C4-2B (cell line): ENCODE data around the gene RANBP3.

ENCODE experiments used
- H3K27ac ChIP-seq: fragments of 450-650 bp; 2 replicates; pipeline ENCODE4 v1.5.1; 2017
- ZFX ChIP-seq: fragments of 450-650 bp; IDR thresholded peaks from 2 replicates; pipeline ENCODE4 v1.6.1; 2017
- TF ChIP-seq, protein P1 (sequence below): fragments of 450-650 bp; conservative IDR thresholded peaks from 2 replicates; pipeline ENCODE4 v1.5.1; 2017; ENCODE audit warnings: mild to moderate bottlenecking

Gene RANBP3

DNA sequence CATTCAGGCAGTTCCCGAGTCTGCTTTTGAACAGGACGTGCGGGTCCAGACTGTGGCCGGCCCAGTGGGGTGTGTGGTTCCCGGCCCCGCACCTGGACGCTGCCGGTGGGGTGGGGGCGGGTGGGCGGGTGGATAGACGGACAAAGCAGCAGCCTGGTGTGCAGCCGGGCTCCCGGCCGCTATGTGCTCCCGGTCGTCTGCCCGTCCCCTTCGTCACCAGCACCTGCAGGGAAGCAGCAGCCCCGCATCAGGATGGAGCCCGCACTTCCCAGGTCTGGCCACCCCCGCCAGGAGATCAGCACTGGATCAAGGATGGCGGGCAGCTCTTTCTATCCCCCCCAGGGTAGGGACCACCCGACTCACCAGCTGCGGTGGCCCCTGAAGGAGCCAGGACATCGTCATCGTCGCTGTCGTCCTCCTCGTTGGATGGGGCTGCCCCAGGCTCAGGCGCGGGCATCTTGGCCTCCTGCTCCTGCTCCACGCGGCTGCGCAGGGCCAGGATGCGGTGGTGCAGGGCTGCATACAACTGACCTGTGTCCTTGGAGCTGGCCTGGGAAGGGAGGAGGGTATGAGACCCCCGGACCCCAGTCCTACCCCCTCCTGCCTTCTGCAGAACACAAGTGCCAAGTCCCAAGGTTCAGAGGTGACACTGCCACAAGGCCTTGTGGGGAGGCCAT lies 60.4 kb downstream of the RANBP3 start:
- no peak overlapping the region for H3K27ac ChIP-seq
- TF ChIP-seq ZFX, result no peak
- TF ChIP-seq, protein P1, sequence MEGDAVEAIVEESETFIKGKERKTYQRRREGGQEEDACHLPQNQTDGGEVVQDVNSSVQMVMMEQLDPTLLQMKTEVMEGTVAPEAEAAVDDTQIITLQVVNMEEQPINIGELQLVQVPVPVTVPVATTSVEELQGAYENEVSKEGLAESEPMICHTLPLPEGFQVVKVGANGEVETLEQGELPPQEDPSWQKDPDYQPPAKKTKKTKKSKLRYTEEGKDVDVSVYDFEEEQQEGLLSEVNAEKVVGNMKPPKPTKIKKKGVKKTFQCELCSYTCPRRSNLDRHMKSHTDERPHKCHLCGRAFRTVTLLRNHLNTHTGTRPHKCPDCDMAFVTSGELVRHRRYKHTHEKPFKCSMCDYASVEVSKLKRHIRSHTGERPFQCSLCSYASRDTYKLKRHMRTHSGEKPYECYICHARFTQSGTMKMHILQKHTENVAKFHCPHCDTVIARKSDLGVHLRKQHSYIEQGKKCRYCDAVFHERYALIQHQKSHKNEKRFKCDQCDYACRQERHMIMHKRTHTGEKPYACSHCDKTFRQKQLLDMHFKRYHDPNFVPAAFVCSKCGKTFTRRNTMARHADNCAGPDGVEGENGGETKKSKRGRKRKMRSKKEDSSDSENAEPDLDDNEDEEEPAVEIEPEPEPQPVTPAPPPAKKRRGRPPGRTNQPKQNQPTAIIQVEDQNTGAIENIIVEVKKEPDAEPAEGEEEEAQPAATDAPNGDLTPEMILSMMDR, result no peak

DNA sequence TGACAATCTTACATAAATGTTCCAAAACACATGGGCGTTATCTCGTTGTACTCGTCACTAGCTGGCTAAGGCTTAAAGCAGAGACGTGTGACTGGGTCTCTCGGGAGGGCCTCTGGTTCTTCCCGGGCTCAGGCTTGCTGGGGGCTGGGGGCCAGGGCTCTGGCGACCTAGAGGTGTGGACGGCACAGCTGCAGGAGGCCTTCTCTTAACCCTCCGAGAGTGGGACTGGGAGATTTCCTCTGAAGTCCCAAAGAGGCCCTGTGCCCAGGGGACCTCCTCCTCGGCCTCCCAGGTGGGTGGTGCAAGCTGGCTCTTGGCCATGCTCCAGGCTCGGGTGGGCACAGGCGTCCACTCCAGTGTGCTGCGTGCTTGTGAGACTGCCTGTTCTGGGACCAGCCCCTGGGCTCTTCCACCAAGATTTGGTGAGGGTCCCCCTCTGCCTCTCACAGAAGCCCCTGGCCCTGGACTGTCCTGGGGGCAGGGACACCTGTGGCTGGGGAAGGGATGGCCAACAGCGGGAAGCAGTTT lies 61.7 kb downstream of the RANBP3 start:
- H3K27ac ChIP-seq, result no peak overlapping the region
- no peak for TF ChIP-seq ZFX
- TF ChIP-seq, protein P1, result no peak

DNA sequence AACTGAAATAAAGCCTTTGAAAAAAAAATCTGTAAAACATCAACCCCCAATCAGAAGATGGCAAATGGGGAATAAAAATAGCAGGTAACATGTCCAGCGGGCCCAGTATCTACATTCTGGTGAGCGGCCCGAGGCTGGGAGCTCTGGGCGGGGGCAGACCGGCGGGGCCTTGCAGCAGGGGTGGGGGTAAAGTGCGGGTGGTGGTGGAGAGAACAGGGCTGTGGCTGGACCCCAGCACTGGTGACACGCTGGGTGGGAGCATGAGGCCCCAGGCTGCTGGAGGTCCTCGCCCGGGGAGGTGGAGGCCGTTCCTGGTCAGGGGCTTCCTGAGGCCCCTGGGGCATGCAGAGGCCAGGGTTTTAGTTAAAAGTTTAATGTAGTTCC lies 62.2 kb downstream of the RANBP3 start:
- no peak overlapping the region for H3K27ac ChIP-seq
- TF ChIP-seq, protein P1, result no peak

DNA sequence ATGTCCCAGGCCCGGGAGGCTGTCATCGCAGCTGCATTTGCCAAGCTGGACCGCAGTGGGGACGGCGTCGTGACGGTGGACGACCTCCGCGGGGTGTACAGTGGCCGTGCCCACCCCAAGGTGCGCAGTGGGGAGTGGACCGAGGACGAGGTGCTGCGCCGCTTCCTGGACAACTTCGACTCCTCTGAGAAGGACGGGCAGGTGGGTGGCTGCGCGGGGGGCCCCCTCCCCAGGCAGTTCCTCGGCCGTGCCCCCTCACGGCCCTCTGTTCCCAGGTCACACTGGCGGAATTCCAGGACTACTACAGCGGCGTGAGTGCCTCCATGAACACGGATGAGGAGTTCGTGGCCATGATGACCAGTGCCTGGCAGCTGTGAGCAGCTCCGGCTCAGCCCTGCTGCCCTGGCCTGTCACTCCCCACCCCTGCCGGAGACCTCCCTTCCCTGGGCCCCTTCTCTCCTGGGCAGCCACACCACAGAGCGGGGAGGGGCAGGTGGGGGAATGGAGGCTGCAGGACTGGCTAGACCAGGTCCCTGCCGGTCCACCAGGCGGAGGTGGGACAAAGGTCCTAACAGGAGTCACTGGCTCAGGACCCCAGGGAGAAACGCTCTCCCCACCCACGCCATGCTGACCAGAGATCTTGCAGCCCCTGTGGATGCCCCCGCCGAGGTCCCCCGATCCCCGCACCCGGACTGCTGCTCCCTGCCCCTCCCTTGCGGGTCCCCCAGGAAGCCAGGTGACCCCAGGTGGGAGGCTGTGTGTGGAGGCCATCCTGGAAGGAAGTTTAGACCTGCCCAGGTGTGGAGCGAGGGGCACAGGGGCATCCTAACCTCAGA lies 62.8 kb downstream of the RANBP3 start:
- TF ChIP-seq, protein P1, result no peak
- no peak for TF ChIP-seq ZFX
- no peak overlapping the region for H3K27ac ChIP-seq

DNA sequence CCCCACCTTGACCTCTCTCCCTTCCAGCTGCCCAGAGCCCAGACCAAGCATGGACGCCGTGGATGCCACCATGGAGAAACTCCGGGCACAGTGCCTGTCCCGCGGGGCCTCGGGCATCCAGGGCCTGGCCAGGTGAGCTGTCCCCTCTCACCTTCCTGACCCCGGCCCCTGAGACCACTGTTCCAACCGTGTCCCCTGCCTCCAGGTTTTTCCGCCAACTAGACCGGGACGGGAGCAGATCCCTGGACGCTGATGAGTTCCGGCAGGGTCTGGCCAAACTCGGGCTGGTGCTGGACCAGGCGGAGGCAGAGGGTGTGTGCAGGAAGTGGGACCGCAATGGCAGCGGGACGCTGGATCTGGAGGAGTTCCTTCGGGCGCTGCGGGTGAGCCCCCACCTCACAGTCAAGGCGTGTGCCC lies 63.6 kb downstream of the RANBP3 start:
- no peak overlapping the region for H3K27ac ChIP-seq
- no peak for TF ChIP-seq ZFX
- TF ChIP-seq, protein P1, result no peak

DNA sequence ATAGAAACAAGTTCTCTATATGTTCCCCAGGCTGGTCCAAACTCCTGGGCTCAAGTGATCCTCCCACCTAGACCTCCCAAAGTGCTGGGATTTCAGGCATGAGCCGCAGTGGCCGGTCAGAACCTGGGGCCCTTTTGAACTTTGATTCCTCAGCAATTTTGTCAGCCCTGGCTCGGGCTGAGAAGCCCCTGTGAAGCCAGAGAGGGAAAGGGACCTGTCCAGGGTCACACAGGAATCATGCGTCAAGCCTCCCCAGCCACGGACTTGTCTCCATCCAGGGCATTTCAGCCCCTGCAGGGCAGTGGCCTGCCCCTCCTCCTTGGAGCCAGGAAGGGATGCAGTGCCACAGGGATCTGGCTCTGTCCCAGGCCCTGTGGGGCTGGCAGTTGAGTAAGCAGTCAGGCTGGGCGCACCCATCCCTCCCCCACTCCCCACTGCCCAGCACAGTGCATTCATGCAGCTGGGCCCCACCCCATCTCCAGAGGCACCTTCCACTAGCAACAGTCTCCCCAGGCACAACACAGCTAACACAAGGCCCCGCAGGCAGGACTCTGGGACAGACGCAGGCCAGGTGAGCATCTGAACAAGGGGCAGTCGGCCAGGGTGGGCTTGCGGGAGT lies 64.1 kb downstream of the RANBP3 start, which contains the start of gene CAPS:
CAPS (plus strand) TSS at position 516 of the 619 bp plus-strand sequence. CDS start 153 bp downstream, outside the sequence.
- no peak within 1 kb of the TSS for H3K27ac ChIP-seq
- TF ChIP-seq ZFX, result no peak
- TF ChIP-seq, protein P1, result no peak
